DOHH2 (cell line): ENCODE results near the gene CCDC85A.

Source experiments
- H3F3A ChIP-seq: fragments of 200-600 bp; sonication (generic), shearing (Covaris generic); 2 replicates; pipeline ENCODE4 v1.6.0; 2016; ENCODE audit warnings: antibody characterized with exemption, mild to moderate bottlenecking; ENCODE audit not compliant: control insufficient read depth, insufficient read depth
- H3K27ac ChIP-seq: fragments of 200-600 bp; sonication (generic); 2 replicates; pipeline ENCODE4 v1.5.1; 2014; ENCODE audit warnings: low read depth, mild to moderate bottlenecking, low read length, moderate library complexity
- H3K27me3 ChIP-seq: fragments of 200-600 bp; sonication (generic); 2 replicates; pipeline ENCODE4 v1.6.1; 2014; ENCODE audit warnings: mild to moderate bottlenecking, low read length, mixed read lengths; ENCODE audit not compliant: control insufficient read depth
- H3K36me3 ChIP-seq: fragments of 200-600 bp; sonication (generic); 2 replicates; pipeline ENCODE4 v1.6.1; 2014; ENCODE audit warnings: mild to moderate bottlenecking, low read length, moderate library complexity, mixed read lengths; ENCODE audit not compliant: control insufficient read depth
- H3K4me1 ChIP-seq: fragments of 200-600 bp; sonication (generic); 2 replicates; pipeline ENCODE4 v1.6.1; 2014; ENCODE audit warnings: mild to moderate bottlenecking, low read length, mixed read lengths; ENCODE audit not compliant: control insufficient read depth
- H3K4me2 ChIP-seq: fragments of 200-600 bp; sonication (generic); 2 replicates; pipeline ENCODE4 v1.6.0; 2014; ENCODE audit warnings: mild to moderate bottlenecking, low read length, moderate library complexity
- H3K4me3 ChIP-seq: fragments of 200-600 bp; sonication (generic); 2 replicates; pipeline ENCODE4 v1.5.1; 2014; ENCODE audit warnings: mild to moderate bottlenecking, low read length, mixed read lengths
- H3K79me2 ChIP-seq: fragments of 200-600 bp; sonication (generic); 2 replicates; pipeline ENCODE4 v1.6.1; 2014; ENCODE audit warnings: mild to moderate bottlenecking, low read length, mixed read lengths; ENCODE audit not compliant: control insufficient read depth
- H3K9me2 ChIP-seq: fragments of 200-600 bp; sonication (generic); replicated peaks from 2 replicates; pipeline ENCODE4 v1.6.1; 2014; ENCODE audit warnings: mild to moderate bottlenecking, low read length, mixed read lengths; ENCODE audit not compliant: control insufficient read depth
- H3K9me3 ChIP-seq: fragments of 200-600 bp; sonication (generic); 2 replicates; pipeline ENCODE4 v1.6.1; 2014; ENCODE audit warnings: antibody characterized with exemption, low read length, mixed read lengths; ENCODE audit not compliant: control insufficient read depth, insufficient read depth
- H4K20me1 ChIP-seq: fragments of 200-600 bp; sonication (generic); 2 replicates; pipeline ENCODE4 v1.6.0; 2014; ENCODE audit warnings: low read depth, mild to moderate bottlenecking, antibody characterized with exemption, low read length, moderate library complexity; ENCODE audit not compliant: control insufficient read depth, insufficient read depth
- CTCF ChIP-seq: fragments of 200-600 bp; sonication (generic); IDR thresholded peaks from one replicate; pipeline ENCODE4 v1.5.1; 2014; ENCODE audit warnings: antibody characterized with exemption, mild to moderate bottlenecking, low read depth, low read length; ENCODE audit not compliant: poor library complexity, severe bottlenecking
- EZH2phosphoT487 ChIP-seq: fragments of 200-600 bp; sonication (generic); IDR thresholded peaks from 2 replicates; pipeline ENCODE4 v1.6.1; 2017; ENCODE audit warnings: borderline replicate concordance, mild to moderate bottlenecking, antibody characterized with exemption, low read length, moderate library complexity, mixed read lengths

The CCDC85A gene

GRCh38 chr2:56229397-56230060 lies 45.7 kb downstream of the CCDC85A start:
- Histone ChIP-seq H3K36me3 (no peaks in the 10 kb centered on the region), H3K4me2 (peak overlapping the region; percentile 10; the same call in 1 of the 2 replicates), H3K4me3 (no peak overlapping the region), H3F3A (no peaks in the 10 kb centered on the region), H3K79me2 (no peaks in the 10 kb centered on the region), H3K27me3 (no peaks in the 10 kb centered on the region), H4K20me1 (no peaks in the 10 kb centered on the region), H3K4me1 (peaks cover 7% of the 10 kb centered on the region; the same call in 1 of the 2 replicates), H3K9me2 (no peaks in the 10 kb centered on the region), H3K9me3 (no peaks in the 10 kb centered on the region), H3K27ac (no peak overlapping the region)
- no peak for TF ChIP-seq EZH2phosphoT487
- TF ChIP-seq CTCF, result no peak

- peaks cover 7% of the 10 kb centered on the region; the same call in 1 of the 2 replicates for H3K4me1 ChIP-seq
- H4K20me1 ChIP-seq, result no peaks in the 10 kb centered on the region
- H3K4me3 ChIP-seq, result no peak overlapping the region
- no peaks in the 10 kb centered on the region for H3K9me3 ChIP-seq
- no peaks in the 10 kb centered on the region for H3K27me3 ChIP-seq
- no peaks in the 10 kb centered on the region for H3F3A ChIP-seq
- H3K4me2 ChIP-seq, result peak overlapping the region; percentile 10
- TF ChIP-seq EZH2phosphoT487 (no peak), CTCF (no peak)
- H3K9me2 ChIP-seq, result no peaks in the 10 kb centered on the region
- no peak overlapping the region for H3K27ac ChIP-seq
- no peaks in the 10 kb centered on the region for H3K36me3 ChIP-seq
- no peaks in the 10 kb centered on the region for H3K79me2 ChIP-seq
These were observed 46.4 kb downstream of the CCDC85A start for GRCh38 chr2:56230156-56230555.

- H3F3A ChIP-seq, result no peaks in the 10 kb centered on the region
- no peaks in the 10 kb centered on the region for H3K36me3 ChIP-seq
- no peak overlapping the region for H3K27ac ChIP-seq
- TF ChIP-seq EZH2phosphoT487, result no peak
- no peaks in the 10 kb centered on the region for H3K9me3 ChIP-seq
- no peaks in the 10 kb centered on the region for H3K9me2 ChIP-seq
- no peaks in the 10 kb centered on the region for H3K27me3 ChIP-seq
- H4K20me1 ChIP-seq, result no peaks in the 10 kb centered on the region
- H3K4me3 ChIP-seq, result no peak overlapping the region
- H3K4me1 ChIP-seq, result peaks cover 7% of the 10 kb centered on the region; the same call in 1 of the 2 replicates
- no peaks in the 10 kb centered on the region for H3K79me2 ChIP-seq
- H3K4me2 ChIP-seq, result no peak overlapping the region
These were observed 47.6 kb downstream of the CCDC85A start for GRCh38 chr2:56231361-56231760.

- no peak overlapping the region for H3K27ac ChIP-seq
- H3K4me3 ChIP-seq, result no peak overlapping the region
- peaks cover 7% of the 10 kb centered on the region; the same call in 1 of the 2 replicates for H3K4me1 ChIP-seq
- no peak overlapping the region for H3K4me2 ChIP-seq
- H3K9me2 ChIP-seq, result no peaks in the 10 kb centered on the region
- no peaks in the 10 kb centered on the region for H3K79me2 ChIP-seq
- H3K9me3 ChIP-seq, result no peaks in the 10 kb centered on the region
- no peaks in the 10 kb centered on the region for H3K36me3 ChIP-seq
- H3F3A ChIP-seq, result no peaks in the 10 kb centered on the region
- no peaks in the 10 kb centered on the region for H3K27me3 ChIP-seq
- TF ChIP-seq EZH2phosphoT487 (no peak), CTCF (no peak)
- H4K20me1 ChIP-seq, result no peaks in the 10 kb centered on the region
These were observed 49.1 kb downstream of the CCDC85A start for GRCh38 chr2:56232912-56233311.
